GM21619 (cell line): ENCODE data around the gene POU2F3.

Experiments used
- ATAC-seq: cut with Tn5 transposase; IDR thresholded peaks from one replicate; pipeline ENCODE4 v1.9.1; 2021; ENCODE audit not compliant: unreplicated experiment

The POU2F3 gene

DNA sequence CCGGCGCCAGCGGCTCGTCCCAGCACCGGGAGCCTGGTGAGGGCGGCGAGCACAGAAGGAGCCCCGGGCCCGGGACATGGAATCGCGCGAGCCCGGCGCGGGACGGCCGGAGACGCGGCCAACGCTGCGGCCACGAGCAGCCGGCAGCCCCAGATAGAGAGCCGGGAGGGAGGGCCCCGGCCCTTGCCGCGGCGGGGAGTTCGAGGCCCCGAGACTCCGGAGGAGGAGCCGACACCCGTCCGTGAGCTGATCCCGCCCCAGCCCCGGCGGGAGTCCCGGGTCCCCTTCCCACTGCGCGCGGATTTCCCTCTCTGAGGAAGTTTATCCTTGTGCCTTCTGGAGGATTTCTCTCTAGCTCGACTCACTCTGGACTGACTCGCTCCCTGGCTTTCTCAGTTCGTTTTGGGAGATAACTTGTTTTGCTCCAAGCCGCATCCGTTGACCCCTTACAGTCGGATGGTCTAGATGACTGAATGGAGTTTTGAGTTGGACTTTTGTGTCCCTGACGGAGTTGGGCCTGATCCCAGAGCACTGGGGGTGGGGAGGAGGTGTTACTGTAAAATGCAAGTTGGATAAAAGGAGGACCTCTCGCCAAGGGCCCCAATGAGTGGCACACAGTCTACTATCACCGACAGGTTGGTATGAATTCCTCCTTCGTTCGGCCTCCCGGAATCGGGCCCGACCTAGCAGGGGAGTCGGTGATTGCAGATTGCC lies 96.9 kb downstream of the POU2F3 start:
- peak; percentile 28 for ATAC-seq

DNA sequence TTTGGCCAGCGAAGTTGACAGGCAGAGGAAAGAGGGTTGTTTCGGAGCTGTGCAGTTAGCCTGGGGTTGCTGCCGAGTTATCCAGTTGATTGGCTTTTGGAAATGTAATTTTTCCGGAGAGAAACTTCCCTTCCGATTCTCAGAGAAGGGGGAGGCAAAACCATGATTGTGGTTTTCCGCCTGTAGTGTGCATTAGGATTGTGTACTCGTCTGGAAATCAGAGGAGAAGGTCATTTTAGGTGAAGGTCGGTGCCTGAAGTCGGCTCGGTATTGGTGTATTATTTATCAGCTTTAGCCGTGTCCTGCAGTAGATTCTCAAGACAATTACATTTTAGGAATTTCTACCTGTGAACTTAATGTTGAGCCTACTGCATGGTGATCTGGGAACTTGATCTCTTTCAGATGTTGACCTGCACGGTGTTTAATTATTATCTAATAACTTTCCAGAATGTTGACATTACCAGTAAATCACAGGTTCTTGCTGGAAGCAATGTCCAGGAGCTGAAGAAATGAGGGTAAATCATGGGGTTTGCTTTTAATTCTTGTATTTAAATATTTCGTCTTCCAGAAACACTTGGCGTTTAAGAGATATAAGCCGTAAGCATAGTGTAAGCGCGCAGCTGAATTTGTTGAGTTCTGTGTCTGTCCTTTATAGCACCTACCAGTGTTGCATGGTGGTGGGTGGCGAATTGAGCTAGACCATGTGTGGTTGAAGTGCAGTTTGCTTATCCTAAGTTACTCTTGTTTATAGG lies 97.6 kb downstream of the POU2F3 start:
- ATAC-seq: no peak

DNA sequence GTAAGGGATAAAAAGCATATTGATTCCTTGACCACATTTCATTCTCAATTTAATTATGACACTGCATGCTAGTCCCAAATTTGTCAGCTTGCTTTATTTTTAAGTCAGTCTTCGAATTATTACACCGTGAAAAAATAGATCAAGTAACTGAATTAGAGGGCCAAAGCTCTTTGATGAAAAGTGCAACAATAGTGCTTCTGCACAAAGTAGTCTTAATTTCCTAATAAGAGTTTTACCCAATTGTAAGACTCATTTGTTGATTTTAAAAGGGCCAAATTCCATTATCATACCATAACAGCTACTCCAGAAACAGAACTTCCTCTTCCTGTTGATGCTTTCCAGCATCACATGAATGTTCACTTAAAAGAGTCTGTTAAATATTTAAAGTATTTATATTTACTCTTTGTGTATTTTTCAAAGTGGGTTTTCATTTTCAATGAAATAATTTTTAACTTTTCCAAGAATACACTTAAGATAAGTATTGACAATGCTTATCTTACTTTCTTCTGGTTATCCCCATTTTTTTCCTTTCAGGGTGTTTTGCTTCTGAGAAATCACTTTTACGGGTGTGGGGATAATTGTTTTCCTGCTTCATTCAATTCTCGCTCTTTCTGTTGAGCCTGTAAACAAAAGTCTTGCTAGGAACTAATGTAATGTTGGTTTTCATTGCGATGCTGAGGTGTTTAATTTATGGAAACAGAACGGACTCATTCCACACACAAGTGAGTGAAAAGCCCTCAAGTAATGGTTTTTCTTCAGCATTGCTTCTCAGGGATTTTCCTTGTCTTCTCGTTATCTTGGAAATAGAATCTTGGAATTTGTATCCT lies 98.4 kb downstream of the POU2F3 start:
- no peak for ATAC-seq

DNA sequence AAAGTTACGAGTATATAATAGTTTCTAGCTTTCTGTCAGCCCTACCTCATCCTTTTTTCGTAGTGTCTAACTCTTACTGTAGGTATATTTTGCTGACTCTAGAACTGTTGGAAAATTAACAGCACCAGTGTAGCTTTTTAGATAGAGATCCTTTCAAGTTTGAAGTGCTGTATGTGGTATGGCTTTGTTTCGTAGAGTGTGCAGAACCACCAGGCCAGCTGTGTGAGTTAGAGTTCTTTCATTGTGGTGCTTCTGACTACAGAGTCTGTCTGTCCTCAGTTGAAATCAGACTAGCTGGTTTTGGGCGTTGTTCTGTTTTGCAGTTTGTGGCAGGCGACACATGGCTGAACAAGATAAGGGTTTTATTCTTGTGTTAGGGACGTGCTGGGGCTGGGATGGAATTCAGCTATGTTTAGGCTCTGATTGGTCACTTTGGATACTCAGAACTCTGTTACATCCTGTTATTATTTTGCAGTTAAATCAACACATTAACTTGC lies 99.5 kb downstream of the POU2F3 start:
- no peak for ATAC-seq

DNA sequence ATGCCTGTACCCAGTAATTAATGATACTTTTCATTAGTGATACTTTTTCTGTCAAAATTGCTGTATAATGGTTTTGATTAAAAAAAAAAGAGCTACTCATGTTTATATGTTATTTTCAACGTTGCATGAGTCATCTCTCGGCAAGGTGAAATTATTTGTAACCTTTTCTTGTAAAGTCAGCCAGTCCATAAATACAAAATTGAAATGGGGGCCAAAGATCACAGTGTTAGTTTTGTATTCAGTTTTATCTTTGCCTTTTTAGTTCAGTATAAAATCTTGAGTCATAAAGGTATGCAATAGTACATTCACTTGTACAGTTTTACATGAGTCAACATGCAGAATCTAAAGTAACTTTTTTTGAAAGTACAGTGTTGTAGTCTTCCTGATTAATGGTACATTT lies 100.6 kb downstream of the POU2F3 start:
- no peak for ATAC-seq

DNA sequence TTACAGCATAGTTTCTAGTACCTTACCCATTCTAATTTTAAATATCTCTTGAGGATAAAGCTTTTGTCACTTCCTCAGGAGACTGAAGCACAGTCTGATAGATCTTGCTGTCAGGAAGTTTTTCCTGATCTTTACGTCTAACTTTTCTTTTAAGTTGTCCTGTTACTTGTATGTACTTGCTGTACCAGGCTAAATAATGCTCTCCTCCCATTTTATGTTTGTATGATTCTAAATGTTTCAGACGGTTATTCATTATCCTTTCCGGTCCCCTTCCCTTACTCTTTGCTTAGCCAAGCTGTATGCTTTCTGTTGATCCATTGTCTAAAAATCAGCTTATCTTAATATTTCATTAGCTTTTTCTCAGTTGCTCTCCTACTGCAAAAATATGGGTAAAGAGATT lies 102.3 kb downstream of the POU2F3 start:
- ATAC-seq: no peak

DNA sequence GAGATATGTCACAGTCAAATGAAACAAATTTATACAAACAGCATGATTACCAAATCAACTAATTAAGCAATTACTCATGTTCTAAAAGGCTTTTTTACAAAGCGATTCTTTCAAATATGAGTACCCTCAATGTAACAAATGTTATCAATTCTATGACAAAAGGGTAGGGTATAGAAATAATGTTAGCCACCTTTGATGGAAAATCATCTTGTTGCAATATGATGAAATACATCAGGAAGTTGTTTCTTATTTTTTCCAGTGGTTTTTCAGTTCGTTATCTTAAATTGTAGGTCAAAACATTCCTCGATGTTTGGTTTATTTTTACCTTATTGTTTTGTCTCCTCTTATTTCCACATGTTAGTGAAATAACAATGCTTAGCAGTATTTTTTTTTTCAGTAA lies 102.7 kb downstream of the POU2F3 start:
- no peak for ATAC-seq

DNA sequence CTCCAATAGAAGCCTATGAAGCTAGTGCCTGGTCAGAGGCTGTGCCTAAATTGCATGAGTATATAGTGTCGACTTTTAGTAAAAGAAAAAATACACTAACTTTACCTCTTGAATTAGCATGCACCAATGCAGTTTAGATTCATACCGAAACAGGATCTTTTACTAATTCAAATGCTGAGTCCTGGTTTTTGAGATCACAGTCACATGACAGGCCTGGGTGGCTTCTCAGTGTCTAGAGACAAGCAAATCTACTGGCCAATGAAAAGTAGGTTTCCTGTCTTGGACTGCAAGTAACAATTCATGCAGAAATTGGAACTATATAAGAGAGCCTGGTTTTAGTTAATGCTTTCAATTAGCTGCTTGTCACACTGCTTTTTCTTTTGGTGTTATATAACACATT lies 103.5 kb downstream of the POU2F3 start:
- peak; percentile 56 for ATAC-seq

DNA sequence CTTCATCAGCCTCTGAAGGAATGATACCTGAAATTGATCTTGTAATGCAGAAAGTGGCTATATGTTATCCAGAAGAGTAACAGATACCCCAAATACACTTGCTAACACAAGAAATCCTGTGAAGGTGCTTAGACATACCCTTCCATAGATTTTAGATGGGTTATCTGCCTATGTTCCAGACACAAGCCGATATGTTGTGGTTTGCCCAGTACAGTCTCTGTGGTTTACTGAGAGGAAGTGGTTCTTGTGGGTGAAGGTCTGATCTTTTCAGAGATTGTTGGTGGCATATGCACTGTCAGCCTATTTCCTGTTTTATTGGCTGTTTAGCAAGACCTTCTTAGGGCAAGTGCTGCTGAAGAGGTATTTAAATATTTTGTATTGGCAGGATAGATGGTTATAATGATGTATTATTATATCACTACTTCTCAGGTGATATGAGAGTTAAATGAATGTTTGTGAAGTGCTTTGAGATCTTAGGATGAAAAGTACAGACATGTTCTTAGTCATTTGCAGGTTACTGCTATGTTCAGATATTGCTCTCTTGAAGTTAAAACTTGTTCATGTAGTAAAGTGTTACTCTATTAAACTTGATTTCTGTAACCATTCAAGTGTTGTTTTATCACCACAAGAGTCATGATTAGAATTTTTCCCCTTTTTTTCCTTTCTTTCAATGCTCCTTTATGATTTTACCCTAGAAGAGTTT lies 104.5 kb downstream of the POU2F3 start:
- ATAC-seq: peak; percentile 83

DNA sequence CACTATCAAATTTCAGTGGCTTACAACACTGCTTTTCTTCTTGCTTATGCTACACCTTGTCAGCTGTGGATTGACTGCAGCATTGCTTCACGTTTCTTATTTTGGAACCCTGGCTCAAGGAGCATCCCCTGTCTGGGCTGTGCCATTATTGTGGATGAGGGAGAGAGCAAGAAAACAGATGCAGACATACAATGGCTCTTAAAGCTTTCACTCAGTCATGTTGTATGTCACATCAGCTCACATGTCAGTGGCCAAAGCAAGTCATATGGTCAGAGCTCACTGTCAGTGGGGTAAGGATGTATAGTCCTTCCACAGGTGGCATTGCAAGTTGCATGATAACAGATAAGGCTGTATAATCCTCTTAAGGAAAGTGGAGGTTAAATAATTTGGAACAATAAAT lies 106.3 kb downstream of the POU2F3 start:
- no peak for ATAC-seq

DNA sequence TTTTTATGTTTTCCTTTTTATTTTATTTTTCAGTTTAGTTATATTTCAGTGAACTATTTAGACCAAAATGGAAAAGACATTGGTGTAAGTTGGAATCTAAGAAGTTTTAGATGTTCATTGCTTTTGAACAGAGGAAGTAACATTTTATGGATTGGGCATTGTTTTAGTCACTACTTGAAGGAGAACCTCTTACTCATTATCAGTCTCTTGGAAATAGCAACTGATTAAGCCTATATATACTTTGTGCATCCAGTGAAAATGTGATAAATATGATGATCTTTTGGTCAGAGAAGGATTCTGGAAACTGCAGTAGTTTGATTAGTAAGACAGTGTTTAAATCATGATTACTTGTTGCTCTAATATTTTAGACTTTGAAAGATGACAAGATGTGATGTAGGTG lies 110.7 kb downstream of the POU2F3 start:
- ATAC-seq: no peak

DNA sequence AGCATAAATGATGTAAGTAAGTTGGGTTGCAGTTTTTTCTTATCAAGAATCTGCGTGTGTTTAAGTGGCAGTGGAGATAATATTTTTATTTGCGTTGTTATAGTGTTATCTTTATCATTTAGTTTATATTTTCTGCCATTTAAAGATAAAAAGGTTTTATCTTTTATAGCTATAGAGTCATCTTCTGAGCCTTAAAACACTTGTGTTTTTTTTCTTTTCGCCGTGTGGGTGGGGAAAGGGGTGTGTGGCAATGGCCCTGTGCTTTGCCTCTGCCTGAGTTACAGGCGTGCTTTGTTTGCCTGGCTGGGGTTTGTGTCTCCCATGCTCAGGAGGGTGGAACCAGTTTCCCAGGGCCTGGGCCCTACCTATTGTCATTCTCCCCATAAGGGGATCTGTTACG lies 112.5 kb downstream of the POU2F3 start:
- no peak for ATAC-seq

DNA sequence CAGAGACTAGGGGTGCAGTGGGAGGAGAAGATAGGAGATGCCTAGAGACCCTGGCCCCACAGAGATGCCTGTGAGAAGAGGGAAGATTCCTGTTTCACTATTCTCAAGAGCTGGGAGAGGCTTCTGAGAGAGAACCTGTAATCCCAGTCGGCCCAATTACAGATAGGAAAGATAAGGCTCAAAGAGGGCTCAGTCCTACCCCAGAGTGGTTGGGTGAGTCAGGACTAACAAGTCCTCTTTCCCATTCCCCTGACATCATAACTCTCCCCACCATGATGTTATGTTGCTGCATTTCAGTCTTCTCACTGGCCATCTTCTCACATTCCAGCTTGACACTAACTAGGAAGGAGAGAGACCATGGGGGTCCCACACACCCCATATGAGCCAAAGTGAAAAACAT lies 114.1 kb downstream of the POU2F3 start:
- no peak for ATAC-seq

DNA sequence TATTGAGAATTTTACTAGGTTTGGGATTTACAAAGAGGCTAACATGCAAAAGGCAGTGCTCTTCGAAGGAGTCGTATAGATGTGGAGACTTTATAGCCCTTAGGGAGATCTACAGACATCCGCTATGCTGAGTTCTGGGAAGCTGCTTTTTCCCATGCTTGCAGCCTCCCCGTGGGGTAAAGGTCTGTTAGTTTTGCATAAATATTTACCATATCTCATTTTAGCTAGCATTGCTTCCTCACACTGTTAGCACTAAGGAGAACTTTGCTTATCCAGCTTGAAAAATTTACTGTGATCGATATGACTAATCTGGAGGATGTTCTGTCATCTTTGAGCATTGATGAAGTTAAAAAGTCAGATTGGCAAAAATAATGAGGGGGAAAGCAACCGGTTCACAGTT lies 114.8 kb downstream of the POU2F3 start:
- ATAC-seq: no peak

DNA sequence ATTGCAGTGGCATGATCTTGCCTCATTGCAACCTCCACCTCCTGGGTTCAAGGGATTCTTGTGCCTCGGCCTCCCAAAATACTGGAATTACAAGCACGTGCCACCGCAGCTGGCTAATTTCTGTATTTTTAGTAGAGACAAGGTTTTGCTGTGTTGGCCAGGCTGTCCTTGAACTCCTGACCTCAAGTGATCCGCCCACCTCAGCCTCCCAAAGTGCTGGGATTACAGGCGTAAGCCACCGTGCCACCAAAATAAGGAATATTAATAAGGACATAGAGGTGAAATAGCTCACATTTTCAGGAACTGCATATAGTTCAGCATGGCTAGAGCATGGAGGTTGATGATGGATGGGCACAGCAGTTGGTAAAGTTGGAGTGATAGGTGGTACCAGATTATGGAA lies 117.7 kb downstream of the POU2F3 start:
- no peak for ATAC-seq

DNA sequence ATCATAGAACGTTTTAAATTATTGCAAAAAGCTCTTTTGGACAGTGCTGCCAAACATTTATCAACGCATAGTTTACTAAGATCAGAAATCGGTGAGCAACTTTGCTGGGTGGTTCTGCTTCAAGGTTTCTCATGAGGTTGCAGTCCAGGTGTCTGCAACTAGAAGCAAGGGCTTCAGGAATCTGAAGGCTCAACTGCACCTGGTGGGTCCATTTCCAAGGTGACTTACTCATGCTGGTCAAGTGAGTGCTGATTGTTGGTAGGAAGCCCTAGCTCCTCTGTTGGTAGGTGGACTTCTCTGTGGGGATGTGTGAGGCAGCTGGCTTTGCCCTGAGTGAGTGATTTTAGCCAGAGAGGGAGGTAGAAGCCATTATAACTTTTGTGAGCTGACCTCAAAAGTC lies 118.8 kb downstream of the POU2F3 start:
- ATAC-seq: no peak

DNA sequence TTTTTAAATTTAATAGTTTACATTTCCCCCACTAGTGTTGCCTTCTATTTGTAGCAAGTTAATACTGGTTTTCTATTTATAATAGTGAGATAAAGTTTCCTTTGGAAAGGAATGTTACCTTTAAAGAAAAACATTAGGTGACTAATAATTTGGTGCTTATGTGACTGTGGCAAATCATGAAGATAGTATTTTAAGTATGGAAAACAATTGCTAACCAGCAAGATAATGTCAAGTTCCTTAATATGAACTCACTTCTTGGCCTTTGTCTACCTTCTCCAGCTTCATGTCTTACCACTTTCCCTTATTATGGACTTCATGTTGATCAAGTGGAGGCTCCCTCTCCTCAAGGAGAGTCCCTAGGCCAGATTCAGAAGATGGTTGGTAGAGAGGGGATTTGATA lies 123.5 kb downstream of the POU2F3 start:
- ATAC-seq: no peak

DNA sequence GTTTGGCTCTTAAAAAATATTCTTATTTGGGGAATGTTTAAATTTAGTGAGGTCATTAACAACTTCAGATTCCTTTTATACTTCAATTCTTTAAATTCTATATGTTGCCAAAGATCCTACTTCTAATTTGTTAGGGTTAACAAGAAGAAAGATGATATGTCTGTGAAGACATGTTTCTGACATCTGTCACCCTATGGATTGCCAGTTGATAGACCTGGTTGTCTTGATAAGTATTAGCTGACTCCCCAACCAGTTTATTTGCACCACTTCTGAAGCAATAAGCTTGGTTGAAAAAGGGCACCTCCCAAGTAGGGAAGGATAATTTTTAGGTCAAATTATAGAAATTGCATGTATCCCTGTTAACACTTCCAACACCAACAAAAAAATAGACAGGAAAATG lies 125.6 kb downstream of the POU2F3 start:
- no peak for ATAC-seq
